Measurements from ENCODE around the gene HTR1E. TPM values are rescaled to one million over a fixed set of nuclear protein-coding genes. Genes with fewer than 3 reads are reported as not detected.

HTR1E gene
- total RNA-seq, 5 donors from 2014 or later (not counting 1 experiment from before 2014, with no cell fraction given): not detected

GRCh38 chr6:87040729-87041128, 103.4 kb downstream of the HTR1E start:
- no peak for DNase-seq
- H3K9me3 ChIP-seq: no peaks in the 10 kb centered on the region
- H3K27ac ChIP-seq (ENCODE audit: low read length): no peak overlapping the region
- Mint-ChIP-seq H3K4me1 (no peaks in the 10 kb centered on the region), H3K36me3 (no peaks in the 10 kb centered on the region), H3K27me3 (peaks cover 20 to 33% of the 10 kb centered on the region in 2 donors), H3K4me3 (no peak overlapping the region), H3K27ac (no peak overlapping the region), H3K9me3 (peaks cover 0 to 5% (median 5%) of the 10 kb centered on the region in 3 donors)
- H3K36me3 ChIP-seq (ENCODE audit: control insufficient read depth in 2 of 2, extremely low read depth in 1 of 2, insufficient read depth in 1 of 2, low read length in 1 of 2): no peaks in the 10 kb centered on the region
- ChIA-PET CTCF (interaction anchor here in 1 of 2 donors (0.9 kb wide), 1 partner anchor 1747 kb away, joined by 3 read pairs; no protein-coding TSS in a partner anchor), POLR2A (no interaction called here)
- H3K27me3 ChIP-seq (replicated peaks in 1 of 2; ENCODE audit: control insufficient read depth in 2 of 2, extremely low read depth in 1 of 2, insufficient read depth in 2 of 2, low read length in 1 of 2): peaks cover 0 to 4% of the 10 kb centered on the region in 2 experiments
- H3K4me1 ChIP-seq (ENCODE audit: control insufficient read depth in 1 of 2, extremely low read depth in 1 of 2, insufficient read depth in 2 of 2, low read length in 2 of 2): no peaks in the 10 kb centered on the region
- H3K4me3 ChIP-seq (ENCODE audit: control insufficient read depth in 1 of 2, extremely low read depth in 1 of 2, low read length in 1 of 2): no peak overlapping the region
- ATAC-seq (replicated peaks in 1 of 4): no peak
- 85% methylated on average over 3 of the region's 4 CpGs for WGBS (ENCODE audit: insufficient coverage)

GRCh38 chr6:87045521-87046075, 108.3 kb downstream of the HTR1E start:
- Histone ChIP-seq H3K27me3 (replicated peaks in 1 of 2; ENCODE audit: control insufficient read depth in 2 of 2, extremely low read depth in 1 of 2, insufficient read depth in 2 of 2, low read length in 1 of 2) (no peaks in the 10 kb centered on the region), H3K4me3 (ENCODE audit: control insufficient read depth in 1 of 2, extremely low read depth in 1 of 2, low read length in 1 of 2) (no peak overlapping the region), H3K9me3 (no peaks in the 10 kb centered on the region), H3K4me1 (ENCODE audit: control insufficient read depth in 1 of 2, extremely low read depth in 1 of 2, insufficient read depth in 2 of 2, low read length in 2 of 2) (no peaks in the 10 kb centered on the region), H3K36me3 (ENCODE audit: control insufficient read depth in 2 of 2, extremely low read depth in 1 of 2, insufficient read depth in 1 of 2, low read length in 1 of 2) (no peaks in the 10 kb centered on the region), H3K27ac (ENCODE audit: low read length) (no peak overlapping the region)
- H3K9me3 Mint-ChIP-seq: no peaks in the 10 kb centered on the region
- POLR2A ChIA-PET: no interaction called here
- no peak for ATAC-seq (replicated peaks in 1 of 4)
- H3K27ac Mint-ChIP-seq: no peak overlapping the region
- H3K4me1 Mint-ChIP-seq: no peaks in the 10 kb centered on the region
- peaks cover 22 to 28% of the 10 kb centered on the region in 2 donors for H3K27me3 Mint-ChIP-seq
- WGBS (ENCODE audit: insufficient coverage): 47% methylated on average over 4 of the region's 5 CpGs
- no peaks in the 10 kb centered on the region for H3K36me3 Mint-ChIP-seq
- CTCF ChIA-PET: interaction anchor here in 1 of 2 donors (1.3 kb wide), 1 partner anchor 33 kb away, joined by 3 read pairs; no protein-coding TSS in a partner anchor
- no peak overlapping the region for H3K4me3 Mint-ChIP-seq
- peak in 1 of 35 experiments; percentile 2 for DNase-seq

- no peak for ATAC-seq (replicated peaks in 1 of 4)
- CTCF ChIA-PET: no interaction called here
- Mint-ChIP-seq H3K4me1 (no peaks in the 10 kb centered on the region), H3K27ac (no peak overlapping the region), H3K27me3 (peaks cover 9 to 27% of the 10 kb centered on the region in 2 donors), H3K4me3 (no peak overlapping the region), H3K36me3 (no peaks in the 10 kb centered on the region), H3K9me3 (no peaks in the 10 kb centered on the region)
- Histone ChIP-seq H3K4me3 (ENCODE audit: control insufficient read depth in 1 of 2, extremely low read depth in 1 of 2, low read length in 1 of 2) (no peak overlapping the region), H3K36me3 (ENCODE audit: control insufficient read depth in 2 of 2, extremely low read depth in 1 of 2, insufficient read depth in 1 of 2, low read length in 1 of 2) (no peaks in the 10 kb centered on the region), H3K9me3 (no peaks in the 10 kb centered on the region), H3K27ac (ENCODE audit: low read length) (no peak overlapping the region), H3K27me3 (replicated peaks in 1 of 2; ENCODE audit: control insufficient read depth in 2 of 2, extremely low read depth in 1 of 2, insufficient read depth in 2 of 2, low read length in 1 of 2) (peaks cover 0 to 3% of the 10 kb centered on the region in 2 experiments), H3K4me1 (ENCODE audit: control insufficient read depth in 1 of 2, extremely low read depth in 1 of 2, insufficient read depth in 2 of 2, low read length in 2 of 2) (no peaks in the 10 kb centered on the region)
- 100% methylated on average over 1 of the region's 1 CpG for WGBS (ENCODE audit: insufficient coverage)
- POLR2A ChIA-PET: no interaction called here
- DNase-seq: no peak
Observed at GRCh38 chr6:87049779-87050178, 112.5 kb downstream of the HTR1E start.

GRCh38 chr6:87053312-87053711, 116.0 kb downstream of the HTR1E start:
- WGBS (ENCODE audit: insufficient coverage): no CpG with 5 or more reads among the region's 1 CpG
- no peaks in the 10 kb centered on the region for H3K36me3 ChIP-seq (ENCODE audit: control insufficient read depth in 2 of 2, extremely low read depth in 1 of 2, insufficient read depth in 1 of 2, low read length in 1 of 2)
- peaks cover 0 to 3% of the 10 kb centered on the region in 2 experiments for H3K27me3 ChIP-seq (replicated peaks in 1 of 2; ENCODE audit: control insufficient read depth in 2 of 2, extremely low read depth in 1 of 2, insufficient read depth in 2 of 2, low read length in 1 of 2)
- no peak overlapping the region for H3K27ac Mint-ChIP-seq
- H3K9me3 Mint-ChIP-seq: no peaks in the 10 kb centered on the region
- no peak overlapping the region for H3K4me3 Mint-ChIP-seq
- POLR2A ChIA-PET: no interaction called here
- peaks cover 11 to 20% of the 10 kb centered on the region in 2 donors for H3K27me3 Mint-ChIP-seq
- no peaks in the 10 kb centered on the region for H3K4me1 ChIP-seq (ENCODE audit: control insufficient read depth in 1 of 2, extremely low read depth in 1 of 2, insufficient read depth in 2 of 2, low read length in 2 of 2)
- H3K4me1 Mint-ChIP-seq: peaks cover 0 to 4% (median 0%) of the 10 kb centered on the region in 3 donors
- CTCF ChIA-PET: interaction anchor here in 1 of 2 donors (0.5 kb wide), 1 partner anchor 27 kb away, joined by 3 read pairs; no protein-coding TSS in a partner anchor
- DNase-seq: no peak
- no peak overlapping the region for H3K27ac ChIP-seq (ENCODE audit: low read length)
- no peak for ATAC-seq (replicated peaks in 1 of 4)
- no peaks in the 10 kb centered on the region for H3K9me3 ChIP-seq
- H3K4me3 ChIP-seq (ENCODE audit: control insufficient read depth in 1 of 2, extremely low read depth in 1 of 2, low read length in 1 of 2): no peak overlapping the region
- no peaks in the 10 kb centered on the region for H3K36me3 Mint-ChIP-seq

GRCh38 chr6:87054143-87054833, 117.0 kb downstream of the HTR1E start:
- H3K4me1 ChIP-seq (ENCODE audit: control insufficient read depth in 1 of 2, extremely low read depth in 1 of 2, insufficient read depth in 2 of 2, low read length in 2 of 2): no peaks in the 10 kb centered on the region
- no peak overlapping the region for H3K27ac Mint-ChIP-seq
- no peaks in the 10 kb centered on the region for H3K9me3 ChIP-seq
- no peaks in the 10 kb centered on the region for H3K36me3 ChIP-seq (ENCODE audit: control insufficient read depth in 2 of 2, extremely low read depth in 1 of 2, insufficient read depth in 1 of 2, low read length in 1 of 2)
- H3K4me1 Mint-ChIP-seq: peaks cover 0 to 4% (median 0%) of the 10 kb centered on the region in 3 donors
- H3K4me3 ChIP-seq (ENCODE audit: control insufficient read depth in 1 of 2, extremely low read depth in 1 of 2, low read length in 1 of 2): no peak overlapping the region
- no peaks in the 10 kb centered on the region for H3K36me3 Mint-ChIP-seq
- 60% methylated on average over 1 of the region's 3 CpGs for WGBS (ENCODE audit: insufficient coverage)
- H3K27me3 ChIP-seq (replicated peaks in 1 of 2; ENCODE audit: control insufficient read depth in 2 of 2, extremely low read depth in 1 of 2, insufficient read depth in 2 of 2, low read length in 1 of 2): peaks cover 0 to 3% of the 10 kb centered on the region in 2 experiments
- H3K4me3 Mint-ChIP-seq: no peak overlapping the region
- peaks cover 8 to 18% of the 10 kb centered on the region in 2 donors for H3K27me3 Mint-ChIP-seq
- ATAC-seq (replicated peaks in 1 of 4): no peak
- POLR2A ChIA-PET: interaction anchor here in 1 of 2 donors (0.5 kb wide), 1 partner anchor 521 kb away, joined by 6 read pairs; no protein-coding TSS in a partner anchor
- H3K9me3 Mint-ChIP-seq: no peaks in the 10 kb centered on the region
- no peak for DNase-seq
- CTCF ChIA-PET: interaction anchor here in 1 of 2 donors (0.5 kb wide), 1 partner anchor 26 kb away, joined by 3 read pairs; no protein-coding TSS in a partner anchor
- no peak overlapping the region for H3K27ac ChIP-seq (ENCODE audit: low read length)

GRCh38 chr6:87059943-87060342, 122.6 kb downstream of the HTR1E start:
- Histone ChIP-seq H3K27ac (ENCODE audit: low read length) (no peak overlapping the region), H3K4me1 (ENCODE audit: control insufficient read depth in 1 of 2, extremely low read depth in 1 of 2, insufficient read depth in 2 of 2, low read length in 2 of 2) (no peaks in the 10 kb centered on the region), H3K4me3 (ENCODE audit: control insufficient read depth in 1 of 2, extremely low read depth in 1 of 2, low read length in 1 of 2) (no peak overlapping the region), H3K27me3 (replicated peaks in 1 of 2; ENCODE audit: control insufficient read depth in 2 of 2, extremely low read depth in 1 of 2, insufficient read depth in 2 of 2, low read length in 1 of 2) (peaks cover 0 to 3% of the 10 kb centered on the region in 2 experiments), H3K36me3 (ENCODE audit: control insufficient read depth in 2 of 2, extremely low read depth in 1 of 2, insufficient read depth in 1 of 2, low read length in 1 of 2) (no peaks in the 10 kb centered on the region), H3K9me3 (no peaks in the 10 kb centered on the region)
- Mint-ChIP-seq H3K27ac (no peak overlapping the region), H3K4me1 (peaks cover 0 to 4% (median 0%) of the 10 kb centered on the region in 3 donors), H3K36me3 (no peaks in the 10 kb centered on the region), H3K27me3 (peaks cover 12 to 29% of the 10 kb centered on the region in 2 donors), H3K9me3 (no peaks in the 10 kb centered on the region), H3K4me3 (no peak overlapping the region)
- ChIA-PET CTCF (no interaction called here), POLR2A (no interaction called here)
- WGBS (ENCODE audit: insufficient coverage): 90% methylated on average over 13 of the region's 18 CpGs
- no peak for ATAC-seq (replicated peaks in 1 of 4)
- no peak for DNase-seq

Data from T-cell (primary cell).